Raji (cell line): ENCODE measurements around the gene RASAL1.

Source experiments
- POLR2A ChIP-seq: IDR thresholded peaks from 2 replicates; pipeline ENCODE4 v1.6.1; 2011; ENCODE audit warnings: low read depth, low read length, control low read depth; ENCODE audit not compliant: insufficient read depth

RASAL1 gene

DNA sequence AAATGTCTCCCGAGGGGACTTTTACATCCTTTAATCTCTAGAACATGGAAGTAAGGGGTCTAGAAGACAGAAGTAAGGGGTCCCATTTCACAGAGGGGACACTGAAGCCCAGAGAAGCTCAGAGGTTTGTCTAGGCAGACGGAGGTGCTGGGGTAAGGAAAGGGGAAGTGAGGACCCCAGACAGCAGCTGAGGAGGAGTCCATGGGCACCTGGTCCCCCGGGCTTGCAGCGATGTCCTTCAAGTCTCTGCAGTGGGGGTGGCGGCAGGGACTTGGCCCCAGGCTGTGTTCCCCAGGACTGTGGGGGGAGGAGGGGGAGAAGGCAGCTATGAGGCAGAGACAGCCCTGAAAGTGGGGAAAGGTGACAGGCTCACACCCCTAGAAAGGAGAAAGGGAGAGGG is 48.4 kb downstream of the RASAL1 start:
- TF ChIP-seq POLR2A: no peak

DNA sequence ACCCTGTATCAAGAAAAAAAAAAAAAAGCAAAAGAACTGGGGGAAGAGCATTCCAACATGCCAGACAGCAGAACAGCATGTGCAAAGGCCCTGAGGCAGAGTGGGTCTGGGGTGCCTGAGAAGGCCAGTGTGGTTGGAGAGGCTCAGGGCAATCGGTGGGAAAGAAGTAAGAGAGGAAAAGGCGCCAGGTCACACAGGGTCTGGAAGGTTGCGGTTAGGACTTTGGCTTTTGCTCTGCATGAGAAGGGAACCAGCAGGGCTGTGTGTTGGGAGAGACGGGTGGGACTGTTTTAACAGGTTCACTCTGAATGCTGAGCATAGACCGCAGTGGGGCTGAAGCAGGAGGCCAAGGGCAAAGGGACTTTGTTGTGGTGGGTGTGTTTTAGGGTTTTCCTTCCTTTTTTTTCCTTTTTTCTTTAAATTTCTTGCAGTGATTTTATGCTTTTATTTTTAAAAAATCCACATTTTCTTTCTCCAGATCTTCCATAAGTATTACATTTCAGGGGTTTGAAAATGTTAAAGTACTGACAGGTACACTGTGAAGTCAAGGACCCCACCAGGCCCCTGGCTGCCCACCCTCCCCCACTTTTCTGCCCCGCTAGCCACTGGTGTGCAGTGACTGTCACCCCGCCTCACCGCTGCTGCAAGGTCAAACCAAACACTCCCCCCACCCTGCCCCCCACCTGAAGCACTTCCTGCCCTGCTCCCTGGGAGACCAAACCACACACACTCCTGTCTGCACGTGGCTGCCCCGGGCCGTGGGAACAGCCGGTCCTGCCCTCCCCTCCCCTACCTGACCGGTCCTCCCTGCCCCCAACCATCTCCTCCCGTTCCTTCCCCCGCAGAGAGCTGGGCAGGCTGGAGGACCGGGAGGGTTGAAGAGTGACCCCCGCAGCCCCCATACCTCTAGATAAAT is 49.1 kb downstream of the RASAL1 start:
- peak; percentile 26; the same call in 1 of the 2 replicates for TF ChIP-seq POLR2A

DNA sequence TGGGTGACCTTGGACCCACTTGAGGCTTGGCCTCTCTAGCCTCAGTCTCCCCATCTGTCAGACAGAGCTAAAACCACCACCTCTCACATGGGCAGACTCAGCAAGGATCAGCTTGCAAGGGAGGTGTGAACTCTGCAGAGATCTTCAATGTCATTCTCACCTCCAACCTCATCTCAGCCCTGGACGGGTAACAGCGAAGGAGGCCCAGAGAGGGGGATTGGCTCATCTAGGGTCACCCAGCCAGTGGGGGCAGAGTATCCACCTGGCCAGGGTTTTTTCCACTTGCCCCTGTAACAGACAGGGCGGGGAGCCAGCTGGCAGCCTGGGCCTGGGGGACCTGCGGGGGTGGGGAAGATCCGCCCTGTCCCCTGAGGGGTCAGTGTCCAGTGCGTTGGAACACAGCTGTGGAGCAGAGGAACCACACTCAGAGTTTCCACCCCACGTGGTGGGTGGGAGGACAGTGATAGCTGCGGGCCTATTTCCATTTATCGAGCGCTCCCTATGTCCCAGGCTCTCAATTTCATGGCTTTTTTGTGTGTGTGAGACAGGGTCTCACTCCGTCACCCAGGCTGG is 51.6 kb downstream of the RASAL1 start:
- no peak for TF ChIP-seq POLR2A

DNA sequence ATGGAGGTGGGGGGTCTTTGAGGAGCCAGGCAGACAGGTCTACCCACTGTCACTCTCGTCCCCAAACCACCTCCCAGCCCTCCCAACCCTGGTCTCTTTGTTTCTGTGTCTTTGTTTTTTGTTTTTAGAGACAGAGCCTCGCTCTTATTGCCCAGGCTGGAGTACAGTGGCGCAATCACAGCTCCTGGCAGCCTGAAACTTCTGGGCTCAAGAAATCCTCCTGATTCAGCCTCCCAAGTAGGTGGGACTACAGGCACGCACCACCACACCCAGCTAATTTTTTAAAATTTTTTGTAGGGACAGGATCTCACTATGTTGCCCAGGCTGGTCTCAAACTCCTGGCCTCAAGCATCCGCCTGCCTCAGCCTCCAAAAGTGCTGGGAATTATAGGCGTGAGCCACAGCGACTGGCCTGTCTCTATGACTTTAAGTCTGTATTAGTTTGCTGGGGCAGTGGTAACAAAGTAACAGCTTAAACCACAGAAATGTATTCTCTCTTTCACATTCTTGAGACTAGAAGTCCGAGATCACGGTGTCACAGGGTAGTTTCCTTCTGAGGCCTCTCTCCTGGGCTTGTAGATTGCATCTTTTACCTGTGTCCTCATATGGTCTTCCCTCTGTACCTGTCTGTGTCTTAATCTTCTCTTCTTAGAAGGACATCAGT is 52.9 kb downstream of the RASAL1 start:
- TF ChIP-seq POLR2A: no peak

DNA sequence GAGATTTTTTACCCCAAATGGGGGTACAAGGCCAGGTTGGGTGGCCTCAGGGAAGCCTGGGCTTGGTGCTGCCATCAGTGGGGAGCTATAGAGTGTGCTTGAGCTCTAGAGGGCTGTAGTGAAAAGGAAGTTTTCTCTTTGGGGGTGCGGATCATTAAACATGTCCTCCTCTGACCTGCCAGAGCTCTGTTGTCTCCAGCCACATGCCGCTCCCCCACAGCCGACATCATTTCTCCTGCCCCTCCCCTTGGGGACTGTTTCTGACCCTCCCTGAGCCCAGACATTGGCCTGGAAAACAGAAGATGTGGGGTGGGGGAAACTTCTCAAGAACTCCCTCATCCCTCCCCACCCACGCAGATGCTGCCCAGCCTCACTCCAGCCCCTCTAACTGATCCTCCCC is 53.7 kb downstream of the RASAL1 start:
- TF ChIP-seq POLR2A: no peak

DNA sequence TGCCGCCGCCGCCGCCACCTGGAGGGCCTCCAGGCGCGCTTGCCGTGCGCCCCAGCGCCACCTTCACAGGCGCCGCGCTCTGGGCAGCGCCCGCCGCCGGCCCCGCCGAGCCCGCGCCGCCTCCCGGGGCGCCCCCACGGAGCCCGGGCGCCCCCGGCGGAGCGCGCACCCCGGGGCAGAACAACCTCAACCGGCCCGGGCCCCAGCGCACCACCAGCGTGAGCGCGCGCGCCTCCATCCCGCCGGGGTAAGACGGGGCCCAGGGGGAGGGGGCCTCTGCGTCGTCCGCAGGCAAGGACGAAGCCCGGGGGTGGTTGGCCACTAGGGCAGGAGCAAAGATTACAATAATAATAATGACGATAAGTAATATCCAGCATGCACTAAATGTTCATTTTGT is 57.7 kb downstream of the RASAL1 start:
- TF ChIP-seq POLR2A: no peak

DNA sequence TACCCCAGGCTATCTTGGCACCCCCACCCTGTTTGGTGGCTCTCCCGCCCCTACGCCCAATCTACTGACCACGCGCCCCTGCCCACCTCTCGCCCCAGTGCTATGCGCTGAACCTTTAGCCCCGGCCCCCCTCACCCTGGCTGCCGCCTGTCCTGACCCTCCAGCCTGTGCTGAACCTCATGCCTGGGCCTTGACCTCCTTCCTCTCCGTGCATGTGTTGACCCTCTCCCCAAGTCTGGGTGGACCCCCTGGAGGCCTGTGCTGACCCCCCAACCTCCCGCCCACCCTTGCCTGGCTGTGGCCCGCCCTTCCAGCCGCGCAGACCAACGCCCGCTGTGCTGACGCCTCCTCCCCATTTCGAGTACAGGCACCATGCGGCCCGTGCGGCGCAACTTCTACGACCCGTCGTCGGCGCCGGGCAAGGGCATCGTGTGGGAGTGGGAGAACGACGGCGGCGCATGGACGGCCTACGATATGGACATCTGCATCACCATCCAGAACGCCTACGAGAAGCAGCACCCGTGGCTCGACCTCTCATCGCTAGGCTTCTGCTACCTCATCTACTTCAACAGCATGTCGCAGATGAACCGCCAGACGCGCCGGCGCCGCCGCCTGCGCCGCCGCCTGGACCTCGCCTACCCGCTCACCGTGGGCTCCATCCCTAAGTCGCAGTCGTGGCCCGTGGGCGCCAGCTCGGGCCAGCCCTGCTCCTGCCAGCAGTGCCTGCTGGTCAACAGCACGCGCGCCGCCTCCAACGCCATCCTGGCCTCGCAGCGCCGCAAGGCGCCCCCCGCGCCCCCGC is 58.3 kb downstream of the RASAL1 start:
- TF ChIP-seq POLR2A: no peak

DNA sequence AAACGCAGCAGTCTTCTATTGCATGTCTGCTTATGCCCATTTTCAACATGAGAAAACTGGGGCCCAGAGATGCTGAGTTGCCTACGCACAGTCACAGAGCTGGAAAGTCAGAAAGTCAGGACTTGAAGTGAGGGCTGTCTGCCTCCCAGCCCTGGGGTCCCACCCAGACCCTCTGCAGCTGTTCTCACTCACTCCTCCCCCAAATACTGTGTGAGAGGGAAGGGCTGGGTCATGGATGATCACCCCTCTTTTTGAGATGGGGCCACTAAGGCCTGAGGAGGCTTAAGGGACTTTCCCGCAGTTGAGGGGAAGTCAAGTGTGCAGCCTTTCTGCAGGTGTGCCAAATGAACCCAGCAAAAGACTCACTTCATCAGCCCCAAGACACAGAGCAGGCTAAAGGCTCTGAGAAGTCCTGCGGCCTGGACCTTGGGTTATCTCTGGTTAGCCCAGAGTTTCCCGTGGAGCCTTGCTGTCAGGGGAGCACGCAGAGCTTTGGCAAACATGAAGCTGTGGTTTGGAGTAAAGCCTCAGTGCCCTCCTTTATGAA is 60.4 kb downstream of the RASAL1 start:
- peak; percentile 60; the same call in 1 of the 2 replicates for TF ChIP-seq POLR2A

DNA sequence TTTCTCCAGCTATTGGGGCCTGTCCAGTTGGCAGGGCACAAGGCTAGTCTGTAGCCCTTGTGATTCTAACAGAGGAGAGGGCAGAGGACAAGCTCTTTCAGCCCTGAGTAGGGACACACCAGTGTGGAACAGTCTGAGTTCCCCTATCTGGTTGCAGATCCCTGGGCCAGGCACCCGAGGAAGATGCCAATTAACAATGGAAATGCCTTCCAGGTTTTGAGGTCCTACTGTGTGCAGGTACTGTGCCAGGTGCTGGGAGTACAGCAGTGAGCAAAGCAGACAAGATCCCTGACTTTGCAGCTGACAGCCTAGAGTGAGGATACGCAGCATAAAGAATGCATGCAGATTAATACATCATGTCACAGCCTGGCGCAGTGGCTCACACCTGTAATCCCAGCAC is 62.0 kb downstream of the RASAL1 start:
- TF ChIP-seq POLR2A: no peak

DNA sequence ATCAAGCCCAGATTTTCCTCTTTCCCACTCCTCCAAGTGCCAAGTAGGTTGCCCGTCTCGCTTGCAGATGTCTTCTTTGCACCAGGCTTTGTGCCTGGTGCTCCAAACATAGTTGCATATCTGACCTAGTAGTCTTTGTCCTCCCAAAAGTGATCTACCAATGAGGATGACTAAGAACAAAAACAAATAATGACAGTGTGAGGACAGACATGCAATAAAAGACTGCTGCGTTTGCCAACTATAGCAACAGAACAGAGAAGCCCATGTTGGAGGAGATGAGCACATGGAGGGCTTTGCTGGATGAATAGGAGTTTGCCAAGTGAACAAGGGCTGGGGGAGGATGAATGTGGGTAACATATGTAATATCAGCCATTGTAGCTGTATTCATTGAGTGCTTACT is 63.4 kb downstream of the RASAL1 start:
- no peak for TF ChIP-seq POLR2A

DNA sequence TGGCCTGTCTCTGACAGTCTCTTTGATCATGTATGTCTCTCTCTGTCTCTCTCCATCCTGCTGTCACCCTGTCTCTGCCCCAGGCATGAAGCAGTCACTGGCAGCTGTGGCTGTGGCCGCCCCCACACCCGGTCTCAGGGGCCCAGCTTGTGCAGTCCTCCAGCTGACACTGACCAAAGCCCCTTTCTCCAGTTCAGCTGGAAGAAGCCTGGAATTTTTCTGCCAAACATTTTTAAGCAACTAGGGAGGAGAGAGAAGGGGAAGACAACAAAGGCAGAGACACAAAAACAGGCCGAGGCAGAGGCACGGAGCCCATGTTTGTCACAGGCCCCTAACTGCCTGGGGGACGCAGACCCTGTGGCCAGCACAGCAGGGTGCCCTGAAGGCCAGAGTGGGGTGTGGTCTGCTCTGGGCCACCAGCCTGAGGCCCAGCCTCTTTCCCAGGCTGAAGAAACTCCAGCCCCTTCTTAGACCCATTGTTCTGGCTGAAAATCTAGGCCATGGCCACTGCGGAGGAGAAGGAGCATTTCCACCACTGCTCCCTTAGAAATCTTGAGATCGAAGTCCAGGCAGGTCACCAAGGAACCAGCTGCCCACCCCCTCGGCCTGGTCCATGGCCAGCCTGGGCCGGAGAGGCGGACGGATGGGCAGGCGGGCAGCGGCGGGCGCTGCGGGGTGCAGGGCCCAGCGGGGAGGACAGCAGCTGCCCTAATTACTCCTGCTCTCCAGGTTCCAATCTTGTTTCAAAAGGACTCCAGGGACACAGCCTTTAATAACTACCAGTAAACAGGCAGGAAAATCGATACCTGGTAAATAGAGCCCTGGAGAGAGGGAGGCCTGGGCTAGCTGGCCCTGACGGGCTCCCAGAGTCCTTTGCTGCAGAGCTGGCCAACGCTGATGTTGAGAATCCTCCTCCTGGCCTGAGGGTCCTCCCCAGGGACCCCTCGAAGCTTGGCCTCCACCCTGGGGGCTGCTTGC is 64.1 kb downstream of the RASAL1 start:
- TF ChIP-seq POLR2A: 0 out of 2 replicates have a peak, but pooled peaks have one; percentile 7

DNA sequence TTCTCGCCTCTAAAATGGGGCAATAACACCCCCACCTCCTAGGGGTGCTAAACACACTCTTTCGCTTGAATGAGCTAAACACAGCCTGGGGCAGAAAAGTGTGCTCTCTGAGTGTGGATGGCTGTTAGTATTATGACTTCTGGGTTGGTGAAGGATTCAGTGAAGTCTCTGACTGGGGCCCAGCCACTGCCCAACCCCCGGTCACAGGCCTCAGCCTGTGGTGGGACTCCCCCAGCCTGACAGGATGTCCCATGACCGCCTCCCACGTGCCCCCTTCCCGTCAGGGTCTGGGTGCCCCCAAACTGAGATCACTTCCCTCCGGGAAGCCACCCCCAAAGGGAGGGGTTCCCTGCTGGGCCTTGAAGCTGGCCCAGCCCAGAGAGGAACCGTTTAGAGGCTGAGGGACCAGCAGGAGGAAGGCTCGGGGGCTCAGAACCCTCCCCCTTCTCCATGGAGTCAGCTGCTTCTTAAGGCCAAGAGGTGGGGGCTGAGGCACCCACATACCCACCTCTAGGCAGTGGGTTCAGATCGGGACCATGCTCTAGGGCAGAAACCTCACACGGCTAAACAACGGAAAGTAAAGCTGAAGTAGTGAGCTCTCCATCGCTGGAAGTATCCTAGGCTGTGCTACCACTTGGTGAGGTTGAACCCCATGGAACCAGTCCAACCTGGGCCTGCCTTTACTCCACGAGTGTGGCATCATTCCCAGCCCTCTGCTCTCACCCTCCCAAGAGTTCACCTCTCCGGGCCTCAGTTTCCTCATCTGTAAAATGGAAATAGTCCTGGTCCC is 65.2 kb downstream of the RASAL1 start:
- TF ChIP-seq POLR2A: peak; percentile 37; the same call in 1 of the 2 replicates

DNA sequence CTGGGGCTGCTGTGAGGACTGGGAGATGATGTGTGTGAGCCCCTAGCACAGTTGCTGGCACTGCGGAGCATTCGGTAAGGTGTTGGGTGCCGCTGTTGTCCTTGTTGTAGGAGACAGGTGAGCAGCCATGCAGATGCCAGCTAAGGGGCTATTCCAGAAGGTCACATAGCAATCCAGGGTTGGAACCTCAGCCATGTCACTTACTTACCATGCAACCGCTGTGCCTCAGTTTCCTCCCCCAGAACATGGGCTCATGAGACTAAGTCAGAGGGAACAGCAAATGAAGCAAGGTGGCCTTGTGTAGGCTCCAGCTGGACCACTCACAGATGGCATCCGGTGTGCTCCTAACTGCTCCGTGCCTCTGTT is 65.8 kb downstream of the RASAL1 start:
- TF ChIP-seq POLR2A: no peak

DNA sequence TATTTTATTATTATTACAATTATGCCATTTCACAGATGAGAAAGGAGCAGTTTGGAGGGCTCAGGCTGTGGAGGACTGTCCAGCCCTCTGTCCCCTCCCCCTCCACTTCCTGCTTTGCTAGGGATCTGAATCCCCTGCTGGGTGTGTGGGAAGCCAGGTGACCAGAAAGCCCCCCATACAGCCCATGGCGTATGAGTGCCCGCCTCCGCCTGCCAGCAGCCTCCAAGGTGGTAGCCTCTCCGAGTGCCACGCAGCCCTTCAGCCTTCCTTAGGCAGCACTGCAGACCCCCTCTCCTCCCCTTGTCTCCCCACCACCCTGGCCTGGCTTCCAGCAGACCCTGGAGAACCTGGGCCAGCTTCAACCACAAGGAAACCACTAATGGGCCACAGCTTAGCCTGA is 66.4 kb downstream of the RASAL1 start:
- TF ChIP-seq POLR2A: no peak
